Cardiac septum (tissue), 1 donor: Measurements from ENCODE around the gene FALEC. TPM values are rescaled to one million over a fixed set of nuclear protein-coding genes. Genes with fewer than 3 reads are reported as not detected.
A peak's percentile ranks its signal among the peaks of the same experiment; 100 is the strongest.

Experiments used
- DNase-seq: peaks from one replicate; pipeline ENCODE4 v3.0.0-alpha.2; 2020; ENCODE audit warnings: low spot score
- intact Hi-C: fragments of 100-400 bp; cut with DNase I; formaldehyde crosslinking; loops from one replicate; pipeline ENCODE4 v1.14.0; 2022
- long read RNA-seq: library from polyadenylated mRNA; unstranded; transcript quantifications from one replicate; pipeline ENCODE4 v2.0.0, GENCODE V29; 2021
- total RNA-seq: library from RNA; stranded (reverse); fragmentation: NEBNext Ultra II Directional; extraction: Animal tissue kit (Norgen Biotek cat#: 25700); gene quantifications from one replicate; pipeline ENCODE4 v1.2.1, GENCODE V29; 2021
- donor health status: DM: no; HTN: no; CAD: no.

The FALEC gene
- total RNA-seq, result 0.46 TPM
- long read RNA-seq, partial matches to known transcripts, result 0 of 1 reads
- long read RNA-seq, other reads (novel, unspliced or antisense), result 1 of 1 reads

GRCh38 chr1:150515328-150516049, at the start of gene FALEC:
Gene FALEC (plus strand): TSS chr1:150515752.
- DNase-seq, result peak; percentile 99
- intact Hi-C loops, result loop anchor here (2.0 kb wide), 2 partner anchors 17 to 29 kb away; partner anchors contain the start of gene TARS2

GRCh38 chr1:150466964-150467363, 48.6 kb upstream of the FALEC start:
- DNase-seq, result no peak
- intact Hi-C loops, result loop anchor here (10.0 kb wide), 2 partner anchors 348 to 528 kb away; no protein-coding TSS in a partner anchor

- intact Hi-C loops, result loop anchor here (10.0 kb wide), 2 partner anchors 346 to 526 kb away; no protein-coding TSS in a partner anchor
These were observed 46.3 kb upstream of the FALEC start for GRCh38 chr1:150469291-150469690.

GRCh38 chr1:150472601-150473200, 42.9 kb upstream of the FALEC start:
- no peak for DNase-seq
- intact Hi-C loops, result no loop called here

More at GRCh38 chr1:150469291-150469690, 46.3 kb upstream of the FALEC start:
- no peak for DNase-seq

- no peak for DNase-seq
- intact Hi-C loops, result no loop called here
These were observed 41.9 kb upstream of the FALEC start for GRCh38 chr1:150473659-150474058.

GRCh38 chr1:150474869-150475268, 40.7 kb upstream of the FALEC start:
- DNase-seq, result no peak
- intact Hi-C loops, result loop anchor here (5.0 kb wide), 1 partner anchor 37 kb away; no protein-coding TSS in a partner anchor

- DNase-seq, result no peak
- intact Hi-C loops, result loop anchor here (5.0 kb wide), 1 partner anchor 36 kb away; no protein-coding TSS in a partner anchor
These were observed 38.8 kb upstream of the FALEC start for GRCh38 chr1:150476754-150477153.

- intact Hi-C loops, result loop anchor here (5.0 kb wide), 1 partner anchor 35 kb away; no protein-coding TSS in a partner anchor
- no peak for DNase-seq
These were observed 38.2 kb upstream of the FALEC start for GRCh38 chr1:150477320-150477719.

GRCh38 chr1:150477733-150478132, 37.8 kb upstream of the FALEC start:
- intact Hi-C loops, result loop anchor here (5.0 kb wide), 1 partner anchor 35 kb away; no protein-coding TSS in a partner anchor
- DNase-seq, result no peak

- intact Hi-C loops, result loop anchor here (5.0 kb wide), 1 partner anchor 33 kb away; no protein-coding TSS in a partner anchor
These were observed 36.2 kb upstream of the FALEC start for GRCh38 chr1:150479370-150479769.

GRCh38 chr1:150479927-150480352, 35.6 kb upstream of the FALEC start:
- intact Hi-C loops, result loop anchor here (5.0 kb wide), 1 partner anchor 32 kb away; no protein-coding TSS in a partner anchor
- no peak for DNase-seq

More at GRCh38 chr1:150479370-150479769, 36.2 kb upstream of the FALEC start:
- no peak for DNase-seq

GRCh38 chr1:150484431-150484830, 31.1 kb upstream of the FALEC start:
- no peak for DNase-seq
- intact Hi-C loops, result no loop called here

GRCh38 chr1:150484861-150485260, 30.7 kb upstream of the FALEC start:
- intact Hi-C loops, result no loop called here
- no peak for DNase-seq

- intact Hi-C loops, result loop anchor here (2.0 kb wide), 1 partner anchor 28 kb away; the partner anchor contains the start of gene FALEC
- peak; percentile 95 for DNase-seq
These were observed 28.4 kb upstream of the FALEC start, which contains the start of gene TARS2 for GRCh38 chr1:150486966-150487762. Gene TARS2 (plus strand): TSS chr1:150487419. CDS start chr1:150487451, 32 bp downstream.

- DNase-seq, result no peak
- intact Hi-C loops, result loop anchor here (2.0 kb wide), 1 partner anchor 27 kb away; the partner anchor contains the start of gene FALEC
These were observed 27.8 kb upstream of the FALEC start for GRCh38 chr1:150487763-150488115.

GRCh38 chr1:150493175-150493574, 22.4 kb upstream of the FALEC start:
- intact Hi-C loops, result no loop called here
- no peak for DNase-seq

- no peak for DNase-seq
- intact Hi-C loops, result no loop called here
These were observed 17.2 kb upstream of the FALEC start for GRCh38 chr1:150498342-150498741.

- intact Hi-C loops, result no loop called here
- DNase-seq, result no peak
These were observed 10.1 kb upstream of the FALEC start for GRCh38 chr1:150505431-150505830.
